Neural cell (in vitro differentiated cells): ENCODE results near the gene COPS6.

ENCODE experiments used
- POLR2AphosphoS5 ChIP-seq: IDR thresholded peaks from 2 replicates; pipeline ENCODE4 v1.6.1; 2012
- TAF1 ChIP-seq: IDR thresholded peaks from 2 replicates; pipeline ENCODE4 v1.6.1; 2012; ENCODE audit warnings: low read depth
- TF ChIP-seq, protein P1 (sequence below): fragments of 450-650 bp; IDR thresholded peaks from 2 replicates; pipeline ENCODE4 v1.5.1; 2014; ENCODE audit warnings: antibody characterized with exemption, mild to moderate bottlenecking, moderate library complexity; ENCODE audit not compliant: poor library complexity, severe bottlenecking
- TF ChIP-seq, protein P2 (sequence below): IDR thresholded peaks from 2 replicates; pipeline ENCODE4 v1.6.1; 2012; ENCODE audit warnings: borderline replicate concordance

DNA sequence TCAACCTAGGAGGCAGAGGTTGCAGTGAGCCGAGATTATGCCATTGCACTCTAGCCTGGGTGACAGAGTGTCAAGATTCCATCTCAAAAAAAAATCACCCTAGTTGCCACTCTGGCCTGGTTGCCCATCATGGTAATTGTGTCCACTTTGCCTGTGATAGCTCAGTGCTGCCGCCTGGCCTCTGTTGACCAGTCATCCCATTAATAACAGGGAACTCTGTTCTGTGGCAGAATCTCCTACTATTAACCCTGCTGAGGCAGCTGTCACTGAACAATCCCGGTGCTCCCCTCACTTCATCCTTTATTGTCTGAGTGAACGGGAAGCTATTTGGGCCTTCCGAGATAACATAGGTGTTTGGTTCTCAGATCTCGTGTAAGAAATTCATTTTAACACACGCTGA, 21.8 kb upstream of the COPS6 start:
- TF ChIP-seq, protein P1, sequence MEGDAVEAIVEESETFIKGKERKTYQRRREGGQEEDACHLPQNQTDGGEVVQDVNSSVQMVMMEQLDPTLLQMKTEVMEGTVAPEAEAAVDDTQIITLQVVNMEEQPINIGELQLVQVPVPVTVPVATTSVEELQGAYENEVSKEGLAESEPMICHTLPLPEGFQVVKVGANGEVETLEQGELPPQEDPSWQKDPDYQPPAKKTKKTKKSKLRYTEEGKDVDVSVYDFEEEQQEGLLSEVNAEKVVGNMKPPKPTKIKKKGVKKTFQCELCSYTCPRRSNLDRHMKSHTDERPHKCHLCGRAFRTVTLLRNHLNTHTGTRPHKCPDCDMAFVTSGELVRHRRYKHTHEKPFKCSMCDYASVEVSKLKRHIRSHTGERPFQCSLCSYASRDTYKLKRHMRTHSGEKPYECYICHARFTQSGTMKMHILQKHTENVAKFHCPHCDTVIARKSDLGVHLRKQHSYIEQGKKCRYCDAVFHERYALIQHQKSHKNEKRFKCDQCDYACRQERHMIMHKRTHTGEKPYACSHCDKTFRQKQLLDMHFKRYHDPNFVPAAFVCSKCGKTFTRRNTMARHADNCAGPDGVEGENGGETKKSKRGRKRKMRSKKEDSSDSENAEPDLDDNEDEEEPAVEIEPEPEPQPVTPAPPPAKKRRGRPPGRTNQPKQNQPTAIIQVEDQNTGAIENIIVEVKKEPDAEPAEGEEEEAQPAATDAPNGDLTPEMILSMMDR, result no peak
- no peak for TF ChIP-seq TAF1
- TF ChIP-seq, protein P2, sequence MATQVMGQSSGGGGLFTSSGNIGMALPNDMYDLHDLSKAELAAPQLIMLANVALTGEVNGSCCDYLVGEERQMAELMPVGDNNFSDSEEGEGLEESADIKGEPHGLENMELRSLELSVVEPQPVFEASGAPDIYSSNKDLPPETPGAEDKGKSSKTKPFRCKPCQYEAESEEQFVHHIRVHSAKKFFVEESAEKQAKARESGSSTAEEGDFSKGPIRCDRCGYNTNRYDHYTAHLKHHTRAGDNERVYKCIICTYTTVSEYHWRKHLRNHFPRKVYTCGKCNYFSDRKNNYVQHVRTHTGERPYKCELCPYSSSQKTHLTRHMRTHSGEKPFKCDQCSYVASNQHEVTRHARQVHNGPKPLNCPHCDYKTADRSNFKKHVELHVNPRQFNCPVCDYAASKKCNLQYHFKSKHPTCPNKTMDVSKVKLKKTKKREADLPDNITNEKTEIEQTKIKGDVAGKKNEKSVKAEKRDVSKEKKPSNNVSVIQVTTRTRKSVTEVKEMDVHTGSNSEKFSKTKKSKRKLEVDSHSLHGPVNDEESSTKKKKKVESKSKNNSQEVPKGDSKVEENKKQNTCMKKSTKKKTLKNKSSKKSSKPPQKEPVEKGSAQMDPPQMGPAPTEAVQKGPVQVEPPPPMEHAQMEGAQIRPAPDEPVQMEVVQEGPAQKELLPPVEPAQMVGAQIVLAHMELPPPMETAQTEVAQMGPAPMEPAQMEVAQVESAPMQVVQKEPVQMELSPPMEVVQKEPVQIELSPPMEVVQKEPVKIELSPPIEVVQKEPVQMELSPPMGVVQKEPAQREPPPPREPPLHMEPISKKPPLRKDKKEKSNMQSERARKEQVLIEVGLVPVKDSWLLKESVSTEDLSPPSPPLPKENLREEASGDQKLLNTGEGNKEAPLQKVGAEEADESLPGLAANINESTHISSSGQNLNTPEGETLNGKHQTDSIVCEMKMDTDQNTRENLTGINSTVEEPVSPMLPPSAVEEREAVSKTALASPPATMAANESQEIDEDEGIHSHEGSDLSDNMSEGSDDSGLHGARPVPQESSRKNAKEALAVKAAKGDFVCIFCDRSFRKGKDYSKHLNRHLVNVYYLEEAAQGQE, result no peak
- no peak for TF ChIP-seq POLR2AphosphoS5
